Mucosa of stomach (tissue), 1 donor: Measurements from ENCODE around the gene GPRIN3.

Source experiments
- H3K27me3 ChIP-seq: one replicate; pipeline ENCODE4 v1.7.0; 2013; ENCODE audit warnings: mild to moderate bottlenecking, low read length; ENCODE audit not compliant: control insufficient read depth, insufficient read depth
- H3K36me3 ChIP-seq: one replicate; pipeline ENCODE4 v1.7.0; 2013; ENCODE audit warnings: low read length; ENCODE audit not compliant: control insufficient read depth, insufficient read depth
- H3K4me1 ChIP-seq: one replicate; pipeline ENCODE4 v1.7.0; 2013; ENCODE audit warnings: mild to moderate bottlenecking, low read length; ENCODE audit not compliant: control insufficient read depth, insufficient read depth
- H3K4me3 ChIP-seq: one replicate; pipeline ENCODE4 v1.7.0; 2013; ENCODE audit warnings: low read length
- H3K9ac ChIP-seq: one replicate; pipeline ENCODE4 v1.7.0; 2013; ENCODE audit warnings: mild to moderate bottlenecking, low read length, moderate library complexity
- H3K9me3 ChIP-seq: one replicate; pipeline ENCODE4 v1.7.0; 2013; ENCODE audit warnings: mild to moderate bottlenecking, low read length, moderate library complexity; ENCODE audit not compliant: control insufficient read depth
- donor health status: Pancreatic carcinoma.

GPRIN3 gene

DNA sequence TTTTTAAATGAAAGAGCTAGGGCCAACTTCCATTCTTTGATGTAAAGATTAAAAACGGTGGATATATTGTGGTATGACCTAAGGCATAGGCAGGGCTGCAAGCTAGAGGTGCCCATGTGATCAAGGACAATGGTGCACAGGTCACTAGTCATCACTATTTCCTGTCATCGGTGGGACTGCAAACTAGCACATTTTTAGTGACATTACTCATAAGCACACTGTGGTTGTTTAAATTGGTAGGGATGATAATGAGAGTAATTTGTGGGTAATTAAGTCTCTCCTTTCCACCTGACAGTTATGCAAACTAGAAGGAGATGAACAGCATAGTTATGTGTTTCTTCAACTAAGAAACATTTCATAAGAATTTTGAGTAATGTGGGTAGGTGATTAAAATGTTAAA lies 85.4 kb downstream of the GPRIN3 start:
- Histone ChIP-seq H3K36me3 (no peaks in the 10 kb centered on the region), H3K9ac (no peak overlapping the region), H3K9me3 (no peaks in the 10 kb centered on the region), H3K4me1 (no peaks in the 10 kb centered on the region), H3K27me3 (no peaks in the 10 kb centered on the region), H3K4me3 (no peak overlapping the region)

GRCh38 chr4:89221167-89221867 lies 86.3 kb downstream of the GPRIN3 start:
- Histone ChIP-seq H3K9ac (no peak overlapping the region), H3K9me3 (no peaks in the 10 kb centered on the region), H3K27me3 (no peaks in the 10 kb centered on the region), H3K4me3 (no peak overlapping the region), H3K36me3 (no peaks in the 10 kb centered on the region), H3K4me1 (no peaks in the 10 kb centered on the region)

GRCh38 chr4:89218587-89218986 lies 89.0 kb downstream of the GPRIN3 start:
- Histone ChIP-seq H3K9ac (no peak overlapping the region), H3K9me3 (no peaks in the 10 kb centered on the region), H3K36me3 (no peaks in the 10 kb centered on the region)

DNA sequence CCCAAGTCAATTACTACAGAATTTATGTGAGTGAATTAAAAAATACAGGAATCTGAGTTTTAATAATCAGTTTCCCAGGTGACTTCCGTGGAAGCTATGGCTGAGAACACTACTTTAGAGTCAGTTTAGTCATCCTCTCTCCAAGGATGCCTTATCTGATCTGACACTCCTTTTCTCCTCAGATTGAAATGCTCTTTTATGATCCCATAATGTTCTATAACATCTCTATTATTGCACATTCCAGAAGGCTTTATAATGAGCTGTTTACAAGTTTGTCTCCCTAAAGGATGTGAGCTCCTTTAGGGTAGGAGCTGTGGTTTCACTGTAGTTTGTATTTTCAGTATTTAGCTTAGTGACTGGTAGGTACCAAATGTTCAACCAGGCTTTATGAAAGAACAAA lies 90.0 kb downstream of the GPRIN3 start:
- H3K4me3 ChIP-seq = no peak overlapping the region
- H3K4me1 ChIP-seq = no peaks in the 10 kb centered on the region
- H3K36me3 ChIP-seq = no peaks in the 10 kb centered on the region
- H3K9me3 ChIP-seq = no peaks in the 10 kb centered on the region
- no peaks in the 10 kb centered on the region for H3K27me3 ChIP-seq
- no peak overlapping the region for H3K9ac ChIP-seq

More at GRCh38 chr4:89218587-89218986, 89.0 kb downstream of the GPRIN3 start:
- Histone ChIP-seq H3K27me3 (no peaks in the 10 kb centered on the region), H3K4me3 (no peak overlapping the region), H3K4me1 (no peaks in the 10 kb centered on the region)

- Histone ChIP-seq H3K9ac (no peak overlapping the region), H3K27me3 (no peaks in the 10 kb centered on the region), H3K4me3 (no peak overlapping the region), H3K4me1 (no peaks in the 10 kb centered on the region), H3K36me3 (no peaks in the 10 kb centered on the region), H3K9me3 (no peaks in the 10 kb centered on the region)
Measured at GRCh38 chr4:89216866-89217265, 90.7 kb downstream of the GPRIN3 start.

DNA sequence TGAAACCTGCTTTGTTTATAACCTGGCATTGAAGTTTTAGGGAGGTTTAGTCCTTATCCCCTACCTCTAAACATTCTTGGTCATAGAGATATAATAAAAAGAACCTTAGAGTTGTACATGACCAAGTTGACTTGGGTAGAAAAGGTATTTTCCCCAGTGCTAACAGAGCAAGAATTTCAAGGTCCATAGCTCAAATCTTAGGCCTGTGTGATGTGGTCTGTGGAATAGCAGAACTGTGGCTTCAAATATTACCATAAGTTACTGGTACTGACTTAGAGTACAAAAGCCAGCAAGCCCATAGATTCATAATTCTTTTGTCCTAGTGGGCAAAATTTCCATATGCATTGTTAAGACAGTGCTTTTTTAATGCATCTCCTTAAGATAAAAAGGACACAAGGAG lies 91.2 kb downstream of the GPRIN3 start:
- H3K27me3 ChIP-seq = no peaks in the 10 kb centered on the region
- H3K9ac ChIP-seq = no peak overlapping the region
- no peaks in the 10 kb centered on the region for H3K36me3 ChIP-seq
- H3K4me3 ChIP-seq = no peak overlapping the region
- H3K4me1 ChIP-seq = no peaks in the 10 kb centered on the region
- no peaks in the 10 kb centered on the region for H3K9me3 ChIP-seq

DNA sequence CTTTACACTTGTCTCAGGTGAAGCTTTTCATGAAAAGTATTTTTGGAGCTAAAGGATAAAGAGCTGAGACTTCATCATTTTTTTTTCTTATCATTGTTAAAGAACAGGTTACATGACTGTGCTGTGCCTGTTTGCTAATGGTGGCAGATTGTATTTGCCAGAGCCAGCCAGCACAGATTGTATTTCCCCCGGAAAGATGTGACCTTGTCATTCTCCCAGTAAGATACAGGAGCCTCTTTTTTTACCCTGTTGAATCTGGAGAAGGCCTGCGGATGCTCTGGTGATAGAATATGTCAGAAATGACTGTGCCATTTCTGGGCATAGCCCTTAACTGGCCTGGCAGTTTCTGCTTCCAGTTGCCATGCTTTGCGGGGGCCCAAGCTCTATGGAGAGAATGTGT lies 91.9 kb downstream of the GPRIN3 start:
- Histone ChIP-seq H3K27me3 (no peaks in the 10 kb centered on the region), H3K9ac (no peak overlapping the region), H3K4me3 (no peak overlapping the region), H3K36me3 (no peaks in the 10 kb centered on the region), H3K4me1 (no peaks in the 10 kb centered on the region), H3K9me3 (no peaks in the 10 kb centered on the region)

GRCh38 chr4:89214308-89214707 lies 93.3 kb downstream of the GPRIN3 start:
- H3K9ac ChIP-seq = no peak overlapping the region
- no peaks in the 10 kb centered on the region for H3K36me3 ChIP-seq
- H3K4me3 ChIP-seq = no peak overlapping the region
- no peaks in the 10 kb centered on the region for H3K4me1 ChIP-seq
- no peaks in the 10 kb centered on the region for H3K27me3 ChIP-seq
- no peaks in the 10 kb centered on the region for H3K9me3 ChIP-seq

DNA sequence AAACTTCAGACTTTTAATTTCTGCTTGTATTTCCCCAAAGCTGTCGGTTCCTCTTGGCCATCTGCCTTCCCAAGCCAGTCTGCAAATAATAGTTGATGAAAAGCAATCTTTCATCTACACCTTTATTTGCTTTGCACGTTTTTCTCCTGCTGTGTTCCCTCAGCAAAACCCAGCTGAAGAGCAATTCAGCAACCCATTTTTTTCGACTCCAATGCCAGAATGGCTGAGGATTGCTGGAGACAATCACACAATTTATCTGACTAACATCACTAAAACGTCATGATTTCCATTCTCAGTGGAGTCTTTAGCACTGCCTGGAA lies 94.3 kb downstream of the GPRIN3 start:
- Histone ChIP-seq H3K36me3 (no peaks in the 10 kb centered on the region), H3K9me3 (no peaks in the 10 kb centered on the region), H3K4me3 (no peak overlapping the region), H3K9ac (no peak overlapping the region), H3K27me3 (no peaks in the 10 kb centered on the region), H3K4me1 (no peaks in the 10 kb centered on the region)

- Histone ChIP-seq H3K36me3 (no peaks in the 10 kb centered on the region), H3K9me3 (no peaks in the 10 kb centered on the region), H3K4me3 (no peak overlapping the region), H3K9ac (no peak overlapping the region), H3K27me3 (no peaks in the 10 kb centered on the region), H3K4me1 (no peaks in the 10 kb centered on the region)
Measured at GRCh38 chr4:89212666-89213381, 94.8 kb downstream of the GPRIN3 start.

GRCh38 chr4:89204624-89205023 lies 103.0 kb downstream of the GPRIN3 start:
- no peak overlapping the region for H3K9ac ChIP-seq
- H3K27me3 ChIP-seq = no peaks in the 10 kb centered on the region
- H3K36me3 ChIP-seq = no peaks in the 10 kb centered on the region
- no peaks in the 10 kb centered on the region for H3K9me3 ChIP-seq
- no peak overlapping the region for H3K4me3 ChIP-seq
- no peaks in the 10 kb centered on the region for H3K4me1 ChIP-seq

- no peaks in the 10 kb centered on the region for H3K9me3 ChIP-seq
- no peaks in the 10 kb centered on the region for H3K27me3 ChIP-seq
- no peaks in the 10 kb centered on the region for H3K4me1 ChIP-seq
- no peak overlapping the region for H3K4me3 ChIP-seq
- H3K9ac ChIP-seq = no peak overlapping the region
- H3K36me3 ChIP-seq = no peaks in the 10 kb centered on the region
Measured at GRCh38 chr4:89203902-89204301, 103.7 kb downstream of the GPRIN3 start.
